GM12873 (cell line): ENCODE results near the gene HMG20A.

Experiments used
- TF ChIP-seq, protein P1 (sequence below): IDR thresholded peaks from 2 replicates; pipeline ENCODE4 v1.5.1; 2012; ENCODE audit warnings: low read depth, mild to moderate bottlenecking, moderate library complexity, low read length, control low read depth; ENCODE audit not compliant: insufficient read depth; ENCODE audit errors: missing control alignments

HMG20A gene

DNA sequence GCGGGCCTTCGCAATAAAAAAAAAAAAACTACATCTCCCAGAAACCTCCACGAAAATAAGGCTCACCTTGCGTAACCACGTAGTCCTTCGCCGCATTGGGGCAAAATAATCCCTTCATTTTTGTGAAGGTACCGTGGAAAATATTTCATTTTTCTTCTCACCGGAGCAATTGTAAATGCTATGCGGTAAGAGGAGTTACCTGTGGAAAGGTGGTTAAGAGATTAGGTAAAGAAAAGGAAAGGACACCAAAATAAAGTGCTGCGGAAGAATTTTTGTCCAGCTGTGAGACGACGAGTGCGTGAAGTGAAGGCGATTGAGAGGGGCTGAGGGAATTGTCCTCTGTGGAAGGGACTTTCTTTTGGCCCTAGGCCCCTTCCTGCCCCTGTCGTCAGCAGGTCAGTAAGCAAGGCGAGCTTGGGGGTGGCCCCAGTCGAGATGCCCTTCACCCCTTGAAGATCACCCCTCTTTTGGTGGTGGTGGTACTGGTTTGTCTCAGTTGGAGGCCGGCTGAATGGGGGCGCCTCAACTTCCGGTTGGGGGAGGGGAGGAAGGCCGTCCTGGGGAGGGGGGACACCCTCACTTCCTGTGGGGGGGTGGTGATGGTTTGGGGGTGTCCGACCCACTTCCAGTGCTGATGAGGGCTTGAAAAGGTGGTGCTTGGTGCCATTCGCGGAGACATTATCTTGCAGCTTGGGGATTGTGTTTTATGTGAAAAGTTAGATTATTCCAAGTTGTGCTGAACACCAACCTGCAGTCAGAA, at the start of gene HMG20A:
Gene HMG20A (plus strand): TSS at position 279 of the 760 bp plus-strand sequence. CDS start 37,520 bp downstream, outside the sequence.
- TF ChIP-seq, protein P1, sequence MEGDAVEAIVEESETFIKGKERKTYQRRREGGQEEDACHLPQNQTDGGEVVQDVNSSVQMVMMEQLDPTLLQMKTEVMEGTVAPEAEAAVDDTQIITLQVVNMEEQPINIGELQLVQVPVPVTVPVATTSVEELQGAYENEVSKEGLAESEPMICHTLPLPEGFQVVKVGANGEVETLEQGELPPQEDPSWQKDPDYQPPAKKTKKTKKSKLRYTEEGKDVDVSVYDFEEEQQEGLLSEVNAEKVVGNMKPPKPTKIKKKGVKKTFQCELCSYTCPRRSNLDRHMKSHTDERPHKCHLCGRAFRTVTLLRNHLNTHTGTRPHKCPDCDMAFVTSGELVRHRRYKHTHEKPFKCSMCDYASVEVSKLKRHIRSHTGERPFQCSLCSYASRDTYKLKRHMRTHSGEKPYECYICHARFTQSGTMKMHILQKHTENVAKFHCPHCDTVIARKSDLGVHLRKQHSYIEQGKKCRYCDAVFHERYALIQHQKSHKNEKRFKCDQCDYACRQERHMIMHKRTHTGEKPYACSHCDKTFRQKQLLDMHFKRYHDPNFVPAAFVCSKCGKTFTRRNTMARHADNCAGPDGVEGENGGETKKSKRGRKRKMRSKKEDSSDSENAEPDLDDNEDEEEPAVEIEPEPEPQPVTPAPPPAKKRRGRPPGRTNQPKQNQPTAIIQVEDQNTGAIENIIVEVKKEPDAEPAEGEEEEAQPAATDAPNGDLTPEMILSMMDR, result no peak

DNA sequence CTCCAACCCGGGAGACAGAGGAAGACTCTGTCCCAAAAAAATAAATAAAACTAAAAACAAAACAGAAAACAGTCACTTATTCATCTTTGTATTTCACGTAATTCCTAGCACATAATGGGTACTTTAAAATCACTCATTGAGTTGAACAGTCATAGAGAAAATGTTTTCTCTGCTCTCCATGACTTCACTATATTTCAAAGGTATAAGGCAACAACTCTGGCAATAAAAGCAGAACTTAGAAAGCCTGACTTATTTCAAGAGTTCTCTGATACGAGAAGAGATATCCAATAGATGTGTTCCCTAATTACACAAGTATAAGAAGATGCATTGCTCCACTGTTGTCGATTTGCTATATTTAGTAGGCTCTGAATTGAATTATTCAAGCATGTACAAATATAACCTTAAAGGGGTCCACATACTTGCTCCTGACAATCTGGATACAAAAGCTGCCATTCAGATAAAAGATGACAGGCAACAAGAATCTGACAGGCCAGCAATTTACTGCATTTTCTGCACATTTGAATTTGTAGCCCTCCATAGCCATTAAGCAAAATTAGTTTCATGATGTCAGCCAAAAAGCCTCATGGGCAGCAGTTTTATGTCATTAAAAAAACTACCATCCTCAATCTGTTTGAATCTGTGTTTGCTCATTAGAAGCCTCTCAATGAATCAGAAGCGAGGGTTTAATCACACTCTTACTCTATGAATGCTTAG, 48.7 kb upstream of the HMG20A start:
- TF ChIP-seq, protein P1, result no peak

DNA sequence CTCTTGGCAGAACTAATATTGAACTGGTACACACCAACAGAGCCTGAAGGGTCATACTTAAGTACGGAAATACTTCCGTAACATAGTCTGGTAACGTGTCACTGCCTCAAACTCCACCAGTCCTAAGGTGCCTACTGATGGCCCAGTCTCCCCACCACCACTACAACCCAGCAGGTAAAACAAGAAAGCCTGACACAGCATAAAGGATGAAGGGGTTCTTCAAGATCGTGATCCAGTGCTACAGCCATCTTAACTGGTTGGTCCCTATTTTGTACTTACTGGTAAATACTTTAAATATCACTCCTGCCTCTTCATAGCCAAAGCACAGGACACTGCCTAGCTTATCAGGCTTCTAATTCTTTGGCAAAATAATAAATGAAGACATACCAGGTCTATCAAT, 47.2 kb upstream of the HMG20A start:
- TF ChIP-seq, protein P1, result no peak

DNA sequence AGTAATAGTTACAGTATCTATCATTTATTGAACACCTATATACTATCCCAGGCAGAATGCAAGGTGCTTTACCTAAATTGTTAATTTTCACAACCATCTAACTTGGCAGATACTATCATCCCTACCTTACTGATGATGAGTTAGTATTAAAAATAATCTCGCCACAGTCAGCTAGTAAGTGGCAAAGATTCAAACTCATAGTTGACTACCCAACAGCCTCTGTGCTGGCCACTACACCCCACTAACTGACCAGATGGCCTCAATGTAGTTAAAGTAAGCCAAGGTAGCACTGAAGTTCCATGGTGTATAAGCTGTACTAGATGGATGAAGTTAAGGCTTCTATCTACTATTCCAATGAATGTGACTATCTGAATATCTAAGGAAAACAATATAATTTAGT, 45.6 kb upstream of the HMG20A start:
- TF ChIP-seq, protein P1, result no peak

DNA sequence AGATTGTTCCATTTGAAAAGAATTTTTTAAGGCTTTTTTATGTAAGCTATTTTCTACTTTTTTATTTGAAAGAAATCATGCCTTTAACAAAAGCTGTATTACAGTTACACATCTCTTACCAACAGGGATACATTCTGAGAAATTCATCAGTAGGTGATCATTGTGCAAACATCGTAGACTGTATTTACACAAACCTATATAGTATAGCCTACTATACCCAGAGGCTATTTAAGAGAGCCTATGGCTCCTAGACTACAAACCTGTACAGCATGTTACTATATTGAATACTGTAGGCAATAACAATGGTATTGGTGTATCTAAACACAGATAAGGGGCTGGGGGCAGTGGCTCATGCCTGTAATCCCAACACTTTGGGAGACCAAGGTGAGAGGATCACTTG, 43.9 kb upstream of the HMG20A start:
- TF ChIP-seq, protein P1, result no peak

DNA sequence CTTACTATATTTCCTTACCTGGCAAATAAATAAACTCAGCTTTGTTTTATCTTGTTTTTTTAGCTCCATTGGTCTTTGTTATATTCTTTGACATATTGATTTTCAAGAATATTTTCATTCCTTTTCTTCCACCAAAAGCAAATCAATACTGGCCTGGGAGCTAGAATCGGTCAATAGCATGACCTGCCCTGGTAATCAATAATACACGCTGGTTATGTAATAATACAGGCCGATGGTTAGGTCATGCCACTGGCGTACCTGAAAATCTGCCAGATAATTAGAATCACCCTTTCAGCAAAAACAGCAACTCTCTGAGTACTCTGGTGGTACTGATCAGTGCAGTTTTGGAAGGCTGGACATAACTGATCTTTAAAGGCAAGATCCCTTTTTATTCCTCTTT, 40.7 kb upstream of the HMG20A start:
- TF ChIP-seq, protein P1, result no peak

DNA sequence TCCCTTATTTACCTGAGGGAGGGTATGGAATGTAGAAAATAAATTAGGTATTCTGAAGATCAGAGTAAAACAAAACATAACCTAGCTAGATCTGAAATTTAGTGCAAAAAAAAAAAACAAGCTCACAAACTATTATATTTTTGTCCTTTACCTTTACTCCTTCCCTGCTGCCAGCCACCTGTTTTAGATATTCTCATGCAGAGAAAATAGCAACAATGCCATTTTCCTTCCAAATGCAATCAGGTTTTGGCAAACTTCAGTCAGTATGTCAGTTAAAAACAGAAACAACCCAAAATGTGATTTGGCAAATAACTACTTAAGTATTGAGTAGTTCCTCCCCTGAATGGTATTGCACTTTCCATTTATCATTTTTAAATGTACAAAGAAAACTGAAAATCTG, 36.6 kb upstream of the HMG20A start:
- TF ChIP-seq, protein P1, result no peak
